HCT116 (cell line): Measurements from ENCODE around the gene G2E3. TPM values are rescaled to one million over a fixed set of nuclear protein-coding genes. Genes with fewer than 3 reads are reported as not detected.

Experiments
- ATAC-seq: fragments of 200-7000 bp; cut with Tn5 transposase; 2 replicates; pipeline ENCODE4 v1.9.1; 2020; ENCODE audit warnings: mild to moderate bottlenecking, moderate library complexity
- BruUV-seq: library from RNA; stranded (reverse); fragments of 400-500 nt; replicated peaks from 2 replicates; lab custom pipeline; 2021; lab: Mats Ljungman, UMichigan
- CTCF ChIA-PET: fragments of 300-600 bp; sonication (Branson Sonifier 250); formaldehyde crosslinking; loops from one replicate; lab custom pipeline; 2021; ENCODE audit warnings: antibody characterized with exemption; lab: Charles Lee
- POLR2A ChIA-PET: fragments of 300-600, 350-600 bp; sonication (Branson Sonifier 250); formaldehyde crosslinking; loops from one replicate; lab custom pipeline; 2021; ENCODE audit warnings: antibody characterized with exemption; lab: Charles Lee
- RAD21 ChIA-PET, 2 experiments: fragments of 300-600 bp; sonication (Branson Sonifier 250); formaldehyde crosslinking; loops; one replicate each; lab custom pipeline; 2023; ENCODE audit warnings: low total read pairs in 2 of 2; ENCODE audit not compliant: uncharacterized antibody in 2 of 2, unreplicated experiment in 2 of 2, low non-redundant PET in 1 of 2; lab: Charles Lee
- DNase-seq: peaks from one replicate; pipeline ENCODE4 v3.0.0-alpha.2; 2010; ENCODE audit warnings: low read depth, low spot score
- H2AFZ ChIP-seq: fragments of 200-600 bp; shearing (Covaris generic), sonication (generic); 2 replicates; pipeline ENCODE4 v1.6.1; 2017; ENCODE audit warnings: low read depth, mixed run types, mixed read lengths, antibody characterized with exemption, low read length; ENCODE audit not compliant: poor library complexity, severe bottlenecking
- H3K27ac ChIP-seq: 2 replicates; pipeline ENCODE4 v1.5.1; 2012; ENCODE audit warnings: low read depth, low read length
- H3K27me3 ChIP-seq: fragments of 200-600 bp; sonication (generic); 2 replicates; pipeline ENCODE4 v1.6.1; 2016; ENCODE audit warnings: mixed run types, low read length, mixed read lengths; ENCODE audit not compliant: insufficient read depth
- H3K36me3 ChIP-seq, 2 experiments: fragments of 200-500 bp in 1 of 2; fragments of 200-600 bp in 1 of 2; sonication (Bioruptor generic) in 1 of 2; sonication (generic) in 1 of 2; 2 replicates each; pipeline versions ENCODE4 v1.5.1 to v1.6.1; 2014 to 2016; ENCODE audit warnings: low read length in 2 of 2, inconsistent platforms in 1 of 2, mixed read lengths in 1 of 2, mixed run types in 1 of 2; ENCODE audit not compliant: insufficient read depth in 2 of 2, control insufficient read depth in 1 of 2
- H3K4me1 ChIP-seq, 2 experiments: fragments of 200-600 bp in 1 of 2; sonication (generic) in 1 of 2; 2 replicates each; pipeline versions ENCODE4 v1.5.1 to v1.6.1; 2012 to 2017; ENCODE audit warnings: low read length in 2 of 2, inconsistent platforms in 1 of 2, mild to moderate bottlenecking in 1 of 2, mixed read lengths in 1 of 2, mixed run types in 1 of 2, moderate library complexity in 1 of 2; ENCODE audit not compliant: insufficient read depth in 2 of 2, control insufficient read depth in 1 of 2
- H3K4me2 ChIP-seq: fragments of 200-600 bp; sonication (generic); 2 replicates; pipeline ENCODE4 v1.6.1; 2017; ENCODE audit warnings: mixed run types, low read length, mixed read lengths
- H3K4me3 ChIP-seq, 2 experiments: fragments of 200-600 bp in 1 of 2; sonication (generic) in 1 of 2; replicated peaks in 1 of 2; 2 replicates each; pipeline ENCODE4 v1.5.1; 2011 to 2016; ENCODE audit warnings: low read length in 2 of 2, control low read depth in 1 of 2, low read depth in 1 of 2, mild to moderate bottlenecking in 1 of 2, mixed read lengths in 1 of 2, mixed run types in 1 of 2
- H3K79me2 ChIP-seq: fragments of 200-600 bp; sonication (generic); 2 replicates; pipeline ENCODE4 v1.6.1; 2017; ENCODE audit warnings: mild to moderate bottlenecking, mixed run types, low read length, moderate library complexity, mixed read lengths; ENCODE audit not compliant: insufficient read depth
- H3K9ac ChIP-seq: fragments of 200-600 bp; sonication (generic); 2 replicates; pipeline ENCODE4 v1.6.1; 2016; ENCODE audit warnings: low read length, mixed read lengths
- H3K9me2 ChIP-seq: fragments of 200-600 bp; sonication (generic), shearing (Covaris generic); 2 replicates; pipeline ENCODE4 v1.6.1; 2017; ENCODE audit warnings: mixed run types, mild to moderate bottlenecking, moderate library complexity; ENCODE audit not compliant: insufficient read depth
- H3K9me3 ChIP-seq, 2 experiments: fragments of 200-500 bp in 1 of 2; fragments of 200-600 bp in 1 of 2; sonication (Bioruptor generic) in 1 of 2; sonication (generic) in 1 of 2; 2 replicates each; pipeline ENCODE4 v1.6.1; 2014 to 2017; ENCODE audit warnings: low read length in 2 of 2, mixed read lengths in 2 of 2, inconsistent platforms in 1 of 2, low read depth in 1 of 2, mild to moderate bottlenecking in 1 of 2, mixed run types in 1 of 2, moderate library complexity in 1 of 2; ENCODE audit not compliant: control insufficient read depth in 1 of 2, insufficient read depth in 1 of 2
- H4K20me1 ChIP-seq: fragments of 200-600 bp; sonication (generic), shearing (Covaris generic); 2 replicates; pipeline ENCODE4 v1.6.1; 2017; ENCODE audit warnings: mixed run types, mild to moderate bottlenecking, moderate library complexity; ENCODE audit not compliant: insufficient read depth
- CEBPB ChIP-seq: IDR thresholded peaks from 2 replicates; pipeline ENCODE4 v1.6.1; 2012; ENCODE audit warnings: low read depth
- CTCF ChIP-seq, 3 experiments: fragments of 200-600 bp in 1 of 3; sonication (generic) in 1 of 3; IDR thresholded peaks in 2 of 3; conservative IDR thresholded peaks in 1 of 3; 2 replicates each; pipeline ENCODE4 v1.5.1; 2012 to 2017; ENCODE audit warnings: low read depth in 2 of 3, low read length in 2 of 3, antibody characterized with exemption in 1 of 3, borderline replicate concordance in 1 of 3, control low read depth in 1 of 3, mild to moderate bottlenecking in 1 of 3, mixed read lengths in 1 of 3, mixed run types in 1 of 3, moderate library complexity in 1 of 3; ENCODE audit not compliant: insufficient read depth in 1 of 3
- EGR1 ChIP-seq: IDR thresholded peaks from 2 replicates; pipeline ENCODE4 v1.6.1; 2012; ENCODE audit warnings: low read depth
- ELF1 ChIP-seq: IDR thresholded peaks from 2 replicates; pipeline ENCODE4 v1.6.1; 2012; ENCODE audit warnings: low read depth, borderline replicate concordance
- EZH2 ChIP-seq: fragments of 200-600 bp; sonication (generic); IDR thresholded peaks from 2 replicates; pipeline ENCODE4 v1.6.1; 2017; ENCODE audit warnings: antibody characterized with exemption, mixed run types
- FOSL1 ChIP-seq: IDR thresholded peaks from 2 replicates; pipeline ENCODE4 v1.6.1; 2012; ENCODE audit warnings: low read depth
- POLR2A ChIP-seq: IDR thresholded peaks from 2 replicates; pipeline ENCODE4 v1.7.0; 2011; ENCODE audit warnings: borderline replicate concordance; ENCODE audit not compliant: insufficient read depth, insufficient read length; ENCODE audit errors: extremely low read depth
- POLR2AphosphoS5 ChIP-seq: IDR thresholded peaks from 2 replicates; pipeline ENCODE4 v1.6.1; 2011; ENCODE audit warnings: mild to moderate bottlenecking, low read depth, low read length, moderate library complexity
- RAD21 ChIP-seq: IDR thresholded peaks from 2 replicates; pipeline ENCODE4 v1.6.1; 2012; ENCODE audit warnings: low read depth, mild to moderate bottlenecking
- ZBTB33 ChIP-seq: IDR thresholded peaks from 2 replicates; pipeline ENCODE4 v1.6.1; 2011; ENCODE audit warnings: mild to moderate bottlenecking, low read length, moderate library complexity; ENCODE audit not compliant: insufficient replicate concordance; ENCODE audit errors: extremely low read depth
- ZNF274 ChIP-seq: fragments of 200-500 bp; sonication (Bioruptor generic); IDR thresholded peaks from 2 replicates; pipeline ENCODE4 v1.6.1; 2014; ENCODE audit warnings: mild to moderate bottlenecking, low read depth, low read length, inconsistent platforms
- intact Hi-C: fragments of 100-400 bp; cut with micrococcal nuclease; formaldehyde crosslinking; loops from 2 replicates; pipeline ENCODE4 v1.10.0; 2022
- total RNA-seq: library from RNA; stranded (reverse); gene quantifications from one replicate; pipeline ENCODE4 v1.2.1, GENCODE V29; 2021; ENCODE audit not compliant: unreplicated experiment
- TF ChIP-seq, protein P1 (sequence below): IDR thresholded peaks from 2 replicates; pipeline ENCODE4 v1.6.1; 2012; ENCODE audit warnings: low read depth
- TF ChIP-seq, protein P2 (sequence below): IDR thresholded peaks from 2 replicates; pipeline ENCODE4 v1.6.1; 2012
- TF ChIP-seq, protein P3 (sequence below): IDR thresholded peaks from 2 replicates; pipeline ENCODE4 v1.6.1; 2012

G2E3 gene
- total RNA-seq, 1 experiment from 2014 or later = 47.0 TPM

DNA sequence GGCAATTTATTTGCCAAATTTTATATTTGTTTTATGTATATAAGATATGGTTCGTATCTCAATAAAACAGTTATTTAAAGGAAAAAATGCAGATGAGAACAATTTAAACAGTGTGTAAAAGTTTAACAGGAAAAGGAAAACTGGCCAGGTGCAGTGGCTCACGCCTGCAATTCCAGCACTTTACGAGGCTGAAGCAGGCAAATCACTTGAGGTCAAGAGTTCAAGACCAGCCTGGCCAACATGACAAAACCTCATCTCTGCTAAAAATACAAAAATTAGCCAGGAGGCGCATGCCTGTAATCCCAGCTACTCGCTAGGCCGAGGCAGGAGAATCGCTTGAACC, 22.3 kb downstream of the G2E3 start:
- no peaks in the 10 kb centered on the region for H3K9me2 ChIP-seq
- TF ChIP-seq ELF1 (no peak), POLR2AphosphoS5 (no peak), RAD21 (no peak), FOSL1 (no peak), EGR1 (no peak), CTCF (IDR thresholded peaks at IDR 0.05 in 2 of 3, conservative IDR thresholded peaks at IDR 0.05 in 1 of 3; ENCODE audit: borderline replicate concordance in 1 of 3, insufficient read depth in 1 of 3, low read depth in 2 of 3, low read length in 2 of 3) (no peak), EZH2 (no peak), ZBTB33 (no peak), ZNF274 (no peak), POLR2A (no peak), CEBPB (no peak)
- TF ChIP-seq, protein P1, sequence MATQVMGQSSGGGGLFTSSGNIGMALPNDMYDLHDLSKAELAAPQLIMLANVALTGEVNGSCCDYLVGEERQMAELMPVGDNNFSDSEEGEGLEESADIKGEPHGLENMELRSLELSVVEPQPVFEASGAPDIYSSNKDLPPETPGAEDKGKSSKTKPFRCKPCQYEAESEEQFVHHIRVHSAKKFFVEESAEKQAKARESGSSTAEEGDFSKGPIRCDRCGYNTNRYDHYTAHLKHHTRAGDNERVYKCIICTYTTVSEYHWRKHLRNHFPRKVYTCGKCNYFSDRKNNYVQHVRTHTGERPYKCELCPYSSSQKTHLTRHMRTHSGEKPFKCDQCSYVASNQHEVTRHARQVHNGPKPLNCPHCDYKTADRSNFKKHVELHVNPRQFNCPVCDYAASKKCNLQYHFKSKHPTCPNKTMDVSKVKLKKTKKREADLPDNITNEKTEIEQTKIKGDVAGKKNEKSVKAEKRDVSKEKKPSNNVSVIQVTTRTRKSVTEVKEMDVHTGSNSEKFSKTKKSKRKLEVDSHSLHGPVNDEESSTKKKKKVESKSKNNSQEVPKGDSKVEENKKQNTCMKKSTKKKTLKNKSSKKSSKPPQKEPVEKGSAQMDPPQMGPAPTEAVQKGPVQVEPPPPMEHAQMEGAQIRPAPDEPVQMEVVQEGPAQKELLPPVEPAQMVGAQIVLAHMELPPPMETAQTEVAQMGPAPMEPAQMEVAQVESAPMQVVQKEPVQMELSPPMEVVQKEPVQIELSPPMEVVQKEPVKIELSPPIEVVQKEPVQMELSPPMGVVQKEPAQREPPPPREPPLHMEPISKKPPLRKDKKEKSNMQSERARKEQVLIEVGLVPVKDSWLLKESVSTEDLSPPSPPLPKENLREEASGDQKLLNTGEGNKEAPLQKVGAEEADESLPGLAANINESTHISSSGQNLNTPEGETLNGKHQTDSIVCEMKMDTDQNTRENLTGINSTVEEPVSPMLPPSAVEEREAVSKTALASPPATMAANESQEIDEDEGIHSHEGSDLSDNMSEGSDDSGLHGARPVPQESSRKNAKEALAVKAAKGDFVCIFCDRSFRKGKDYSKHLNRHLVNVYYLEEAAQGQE = no peak
- TF ChIP-seq, protein P2, sequence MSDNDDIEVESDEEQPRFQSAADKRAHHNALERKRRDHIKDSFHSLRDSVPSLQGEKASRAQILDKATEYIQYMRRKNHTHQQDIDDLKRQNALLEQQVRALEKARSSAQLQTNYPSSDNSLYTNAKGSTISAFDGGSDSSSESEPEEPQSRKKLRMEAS = no peak
- TF ChIP-seq, protein P3, sequence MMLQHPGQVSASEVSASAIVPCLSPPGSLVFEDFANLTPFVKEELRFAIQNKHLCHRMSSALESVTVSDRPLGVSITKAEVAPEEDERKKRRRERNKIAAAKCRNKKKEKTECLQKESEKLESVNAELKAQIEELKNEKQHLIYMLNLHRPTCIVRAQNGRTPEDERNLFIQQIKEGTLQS = no peak
- DNase-seq (no peak), ATAC-seq (no peak)
- H4K20me1 ChIP-seq = peaks cover 17% of the 10 kb centered on the region; the same call in 1 of the 2 replicates
- no peaks in the 10 kb centered on the region for H3K9me3 ChIP-seq
- ChIA-PET POLR2A (no interaction called here), CTCF (no interaction called here), RAD21 (no interaction called here)
- H3K36me3 ChIP-seq = 0 out of 4 replicates have a peak, but pooled peaks cover 2 to 5% of the 10 kb centered on the region in 2 experiments
- H3K79me2 ChIP-seq = peaks cover 100% of the 10 kb centered on the region
- no peak overlapping the region for H3K4me3 ChIP-seq
- H3K27ac ChIP-seq = no peak overlapping the region
- no peaks in the 10 kb centered on the region for H3K27me3 ChIP-seq
- H3K9ac ChIP-seq = no peak overlapping the region
- no peak overlapping the region for H3K4me2 ChIP-seq
- intact Hi-C loops = no loop called here
- H2AFZ ChIP-seq = no peak overlapping the region
- no peaks in the 10 kb centered on the region for H3K4me1 ChIP-seq
- no TSS peak for BruUV-seq
